H1 (cell line): ENCODE results near the gene ADAD1.

Source experiments
- BACH1 ChIP-seq: IDR thresholded peaks from 2 replicates; pipeline ENCODE4 v1.6.1; 2012; ENCODE audit warnings: low read length, improper control_type of control experiment
- EP300 ChIP-seq, 2 experiments: IDR thresholded peaks; 1 replicate in 1 of 2; 2 replicates in 1 of 2; pipeline ENCODE4 v1.6.1; 2011 to 2012; ENCODE audit warnings: low read depth in 2 of 2, low read length in 2 of 2, mild to moderate bottlenecking in 2 of 2, borderline replicate concordance in 1 of 2, inconsistent platforms in 1 of 2, moderate library complexity in 1 of 2
- EZH2 ChIP-seq: fragments of 200-600 bp; sonication (generic); IDR thresholded peaks from 2 replicates; pipeline ENCODE4 v1.7.1; 2012; ENCODE audit warnings: low read depth, mild to moderate bottlenecking, moderate library complexity, low read length, inconsistent platforms; ENCODE audit not compliant: severe bottlenecking
- KDM4A ChIP-seq: IDR thresholded peaks from one replicate; pipeline ENCODE4 v1.7.1; 2012; ENCODE audit warnings: low read depth, mild to moderate bottlenecking, moderate library complexity, low read length, inconsistent platforms; ENCODE audit not compliant: severe bottlenecking
- SUZ12 ChIP-seq: fragments of 200-600 bp; sonication (generic); IDR thresholded peaks from 2 replicates; pipeline ENCODE4 v1.6.1; 2012; ENCODE audit warnings: mild to moderate bottlenecking, inconsistent platforms, low read length, moderate library complexity, mixed read lengths
- TAF7 ChIP-seq: optimal IDR thresholded peaks from 2 replicates; pipeline ENCODE3; 2011; ENCODE audit warnings: low read depth, mild to moderate bottlenecking, inconsistent platforms, low read length, moderate library complexity, borderline replicate concordance
- TF ChIP-seq, protein P1 (sequence below), 3 experiments: IDR thresholded peaks; 1 replicate in 2 of 3; 2 replicates in 1 of 3; pipeline versions ENCODE4 v1.5.1 to v1.6.1; 2011; ENCODE audit warnings: low read length in 3 of 3, mild to moderate bottlenecking in 3 of 3, inconsistent platforms in 2 of 3, low read depth in 1 of 3, moderate library complexity in 1 of 3; ENCODE audit not compliant: insufficient read depth in 1 of 3; ENCODE audit errors: control extremely low read depth in 1 of 3
- TF ChIP-seq, protein P2 (sequence below): IDR thresholded peaks from 2 replicates; pipeline ENCODE4 v1.6.1; 2011; ENCODE audit warnings: low read depth, mild to moderate bottlenecking, low read length; ENCODE audit not compliant: insufficient read depth

DNA sequence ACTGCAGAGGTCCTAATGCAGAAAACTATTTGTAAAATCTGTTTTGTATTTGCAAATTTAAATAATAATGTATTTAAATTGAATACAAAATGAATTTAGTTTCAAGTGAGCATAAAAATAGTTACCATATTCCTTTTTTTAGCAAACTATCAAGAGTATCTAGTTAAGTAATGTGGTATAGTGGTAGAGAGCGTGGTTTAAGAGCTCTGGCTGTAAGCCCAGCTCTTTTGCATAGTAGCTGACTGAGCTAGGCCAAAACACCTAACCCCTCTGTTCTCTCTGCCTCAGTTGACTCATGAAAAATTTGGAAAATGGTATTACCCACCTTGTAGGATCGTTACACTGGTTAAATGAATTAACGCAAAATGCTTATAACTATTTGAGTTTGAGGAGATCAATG is 18.1 kb upstream of the ADAD1 start:
- TF ChIP-seq EZH2 = no peak
- TF ChIP-seq, protein P1, sequence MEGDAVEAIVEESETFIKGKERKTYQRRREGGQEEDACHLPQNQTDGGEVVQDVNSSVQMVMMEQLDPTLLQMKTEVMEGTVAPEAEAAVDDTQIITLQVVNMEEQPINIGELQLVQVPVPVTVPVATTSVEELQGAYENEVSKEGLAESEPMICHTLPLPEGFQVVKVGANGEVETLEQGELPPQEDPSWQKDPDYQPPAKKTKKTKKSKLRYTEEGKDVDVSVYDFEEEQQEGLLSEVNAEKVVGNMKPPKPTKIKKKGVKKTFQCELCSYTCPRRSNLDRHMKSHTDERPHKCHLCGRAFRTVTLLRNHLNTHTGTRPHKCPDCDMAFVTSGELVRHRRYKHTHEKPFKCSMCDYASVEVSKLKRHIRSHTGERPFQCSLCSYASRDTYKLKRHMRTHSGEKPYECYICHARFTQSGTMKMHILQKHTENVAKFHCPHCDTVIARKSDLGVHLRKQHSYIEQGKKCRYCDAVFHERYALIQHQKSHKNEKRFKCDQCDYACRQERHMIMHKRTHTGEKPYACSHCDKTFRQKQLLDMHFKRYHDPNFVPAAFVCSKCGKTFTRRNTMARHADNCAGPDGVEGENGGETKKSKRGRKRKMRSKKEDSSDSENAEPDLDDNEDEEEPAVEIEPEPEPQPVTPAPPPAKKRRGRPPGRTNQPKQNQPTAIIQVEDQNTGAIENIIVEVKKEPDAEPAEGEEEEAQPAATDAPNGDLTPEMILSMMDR (IDR thresholded peaks at IDR 0.05; ENCODE audit: control extremely low read depth in 1 of 3, insufficient read depth in 1 of 3, low read depth in 1 of 3, low read length in 3 of 3) = no peak
- TF ChIP-seq BACH1 = no peak
- TF ChIP-seq SUZ12 = no peak
- TF ChIP-seq EP300 (IDR thresholded peaks at IDR 0.05; ENCODE audit: borderline replicate concordance in 1 of 2, low read depth in 2 of 2, low read length in 2 of 2) = no peak
- TF ChIP-seq, protein P2, sequence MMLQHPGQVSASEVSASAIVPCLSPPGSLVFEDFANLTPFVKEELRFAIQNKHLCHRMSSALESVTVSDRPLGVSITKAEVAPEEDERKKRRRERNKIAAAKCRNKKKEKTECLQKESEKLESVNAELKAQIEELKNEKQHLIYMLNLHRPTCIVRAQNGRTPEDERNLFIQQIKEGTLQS = no peak
- TF ChIP-seq KDM4A = no peak
- TF ChIP-seq TAF7 = no peak
